ENCODE measurements around the gene NAA80. TPM values are rescaled to one million over a fixed set of nuclear protein-coding genes. Genes with fewer than 3 reads are reported as not detected.

The NAA80 gene
- total and polyA plus RNA-seq, 2 of the 13 experiments (the other 11 are each of a cell fraction or from before 2014, with no cell fraction given), result 3.4 to 8.7 TPM

DNA sequence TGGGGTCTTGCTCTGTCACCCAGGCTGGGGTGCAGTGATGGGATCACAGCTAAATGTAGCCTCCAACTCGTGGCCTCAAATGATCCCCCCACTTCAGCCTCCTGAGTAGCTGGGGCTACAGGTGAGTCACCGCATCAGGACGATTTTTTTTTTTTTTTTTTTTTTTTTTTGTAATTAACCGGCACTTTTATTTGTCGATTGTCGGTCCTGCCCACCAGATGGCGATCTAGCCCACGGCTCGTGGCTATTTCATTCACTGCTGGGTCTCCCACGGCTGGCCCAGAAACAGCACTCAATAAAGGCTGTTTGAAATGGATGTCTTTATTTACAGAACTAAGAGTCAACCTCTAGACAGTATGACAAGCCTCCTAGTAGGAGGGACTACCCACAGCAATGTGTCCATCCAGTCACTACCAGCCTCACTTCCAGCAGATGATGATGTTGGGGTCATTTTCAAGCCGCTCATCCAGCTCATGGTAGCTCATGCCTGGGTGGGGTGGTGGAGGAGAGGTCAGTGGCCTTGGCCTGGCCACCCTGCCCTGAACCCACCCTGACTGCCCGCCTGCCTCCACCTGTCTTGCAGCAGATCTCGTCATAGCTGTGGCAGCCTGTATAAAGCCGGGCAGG, 48.1 kb upstream of the NAA80 start (continued):
- TF ChIP-seq, protein P1, sequence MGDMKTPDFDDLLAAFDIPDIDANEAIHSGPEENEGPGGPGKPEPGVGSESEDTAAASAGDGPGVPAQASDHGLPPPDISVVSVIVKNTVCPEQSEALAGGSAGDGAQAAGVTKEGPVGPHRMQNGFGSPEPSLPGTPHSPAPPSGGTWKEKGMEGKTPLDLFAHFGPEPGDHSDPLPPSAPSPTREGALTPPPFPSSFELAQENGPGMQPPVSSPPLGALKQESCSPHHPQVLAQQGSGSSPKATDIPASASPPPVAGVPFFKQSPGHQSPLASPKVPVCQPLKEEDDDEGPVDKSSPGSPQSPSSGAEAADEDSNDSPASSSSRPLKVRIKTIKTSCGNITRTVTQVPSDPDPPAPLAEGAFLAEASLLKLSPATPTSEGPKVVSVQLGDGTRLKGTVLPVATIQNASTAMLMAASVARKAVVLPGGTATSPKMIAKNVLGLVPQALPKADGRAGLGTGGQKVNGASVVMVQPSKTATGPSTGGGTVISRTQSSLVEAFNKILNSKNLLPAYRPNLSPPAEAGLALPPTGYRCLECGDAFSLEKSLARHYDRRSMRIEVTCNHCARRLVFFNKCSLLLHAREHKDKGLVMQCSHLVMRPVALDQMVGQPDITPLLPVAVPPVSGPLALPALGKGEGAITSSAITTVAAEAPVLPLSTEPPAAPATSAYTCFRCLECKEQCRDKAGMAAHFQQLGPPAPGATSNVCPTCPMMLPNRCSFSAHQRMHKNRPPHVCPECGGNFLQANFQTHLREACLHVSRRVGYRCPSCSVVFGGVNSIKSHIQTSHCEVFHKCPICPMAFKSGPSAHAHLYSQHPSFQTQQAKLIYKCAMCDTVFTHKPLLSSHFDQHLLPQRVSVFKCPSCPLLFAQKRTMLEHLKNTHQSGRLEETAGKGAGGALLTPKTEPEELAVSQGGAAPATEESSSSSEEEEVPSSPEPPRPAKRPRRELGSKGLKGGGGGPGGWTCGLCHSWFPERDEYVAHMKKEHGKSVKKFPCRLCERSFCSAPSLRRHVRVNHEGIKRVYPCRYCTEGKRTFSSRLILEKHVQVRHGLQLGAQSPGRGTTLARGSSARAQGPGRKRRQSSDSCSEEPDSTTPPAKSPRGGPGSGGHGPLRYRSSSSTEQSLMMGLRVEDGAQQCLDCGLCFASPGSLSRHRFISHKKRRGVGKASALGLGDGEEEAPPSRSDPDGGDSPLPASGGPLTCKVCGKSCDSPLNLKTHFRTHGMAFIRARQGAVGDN (CRISPR knock-in tag; IDR thresholded peaks at IDR 0.05), result peak; percentile 32
- no peak for TF ChIP-seq ZFP37 (CRISPR knock-in tag; IDR thresholded peaks at IDR 0.05; ENCODE audit: borderline replicate concordance)
- peak; percentile 46; the same call in 1 of the 2 replicates for TF ChIP-seq SMC3 (IDR thresholded peaks at IDR 0.05; ENCODE audit: low read length)
- 0 out of 2 replicates have a peak, but pooled peaks have one; percentile 28 for TF ChIP-seq FOXA3 (CRISPR knock-in tag; IDR thresholded peaks at IDR 0.05)
- peak; percentile 51; the same call in 1 of the 2 replicates for TF ChIP-seq THAP11 (CRISPR knock-in tag; IDR thresholded peaks at IDR 0.05)
- peak; percentile 67 for TF ChIP-seq FOSL2 (CRISPR knock-in tag; IDR thresholded peaks at IDR 0.05)
- TF ChIP-seq NCOA5 (CRISPR knock-in tag; IDR thresholded peaks at IDR 0.05), result no peak
- no peak for TF ChIP-seq THYN1 (CRISPR knock-in tag; IDR thresholded peaks at IDR 0.05; ENCODE audit: borderline replicate concordance, low read depth)
- TF ChIP-seq, protein P2, sequence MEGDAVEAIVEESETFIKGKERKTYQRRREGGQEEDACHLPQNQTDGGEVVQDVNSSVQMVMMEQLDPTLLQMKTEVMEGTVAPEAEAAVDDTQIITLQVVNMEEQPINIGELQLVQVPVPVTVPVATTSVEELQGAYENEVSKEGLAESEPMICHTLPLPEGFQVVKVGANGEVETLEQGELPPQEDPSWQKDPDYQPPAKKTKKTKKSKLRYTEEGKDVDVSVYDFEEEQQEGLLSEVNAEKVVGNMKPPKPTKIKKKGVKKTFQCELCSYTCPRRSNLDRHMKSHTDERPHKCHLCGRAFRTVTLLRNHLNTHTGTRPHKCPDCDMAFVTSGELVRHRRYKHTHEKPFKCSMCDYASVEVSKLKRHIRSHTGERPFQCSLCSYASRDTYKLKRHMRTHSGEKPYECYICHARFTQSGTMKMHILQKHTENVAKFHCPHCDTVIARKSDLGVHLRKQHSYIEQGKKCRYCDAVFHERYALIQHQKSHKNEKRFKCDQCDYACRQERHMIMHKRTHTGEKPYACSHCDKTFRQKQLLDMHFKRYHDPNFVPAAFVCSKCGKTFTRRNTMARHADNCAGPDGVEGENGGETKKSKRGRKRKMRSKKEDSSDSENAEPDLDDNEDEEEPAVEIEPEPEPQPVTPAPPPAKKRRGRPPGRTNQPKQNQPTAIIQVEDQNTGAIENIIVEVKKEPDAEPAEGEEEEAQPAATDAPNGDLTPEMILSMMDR (CRISPR knock-in tag; IDR thresholded peaks at IDR 0.05), result peak; percentile 67
- no peak for TF ChIP-seq ZNF781 (CRISPR knock-in tag; IDR thresholded peaks at IDR 0.05; ENCODE audit: borderline replicate concordance, not compliant biosample characterization)
- TF ChIP-seq STAG1 (CRISPR knock-in tag; IDR thresholded peaks at IDR 0.05), result peak; percentile 65
